ENCODE data around the gene SLF2.

Gene SLF2

GRCh38 chr10:100887761-100888296 lies 24.9 kb upstream of the SLF2 start:
- H3K27ac ChIP-seq = no peak overlapping the region
- TF ChIP-seq CTCF (conservative IDR thresholded peaks at IDR 0.05) = no peak
- TF ChIP-seq ZFX (IDR thresholded peaks at IDR 0.05) = no peak

GRCh38 chr10:100888957-100889356 lies 23.8 kb upstream of the SLF2 start:
- no peak overlapping the region for H3K27ac ChIP-seq
- TF ChIP-seq CTCF (conservative IDR thresholded peaks at IDR 0.05) (peak; percentile 30), ZFX (IDR thresholded peaks at IDR 0.05) (no peak)

GRCh38 chr10:100889546-100889945 lies 23.2 kb upstream of the SLF2 start:
- TF ChIP-seq CTCF (conservative IDR thresholded peaks at IDR 0.05) (no peak), ZFX (IDR thresholded peaks at IDR 0.05) (no peak)
- H3K27ac ChIP-seq = no peak overlapping the region

- TF ChIP-seq CTCF (conservative IDR thresholded peaks at IDR 0.05) (no peak), ZFX (IDR thresholded peaks at IDR 0.05) (no peak)
- no peak overlapping the region for H3K27ac ChIP-seq
These were observed 22.6 kb upstream of the SLF2 start for GRCh38 chr10:100890141-100890672.

GRCh38 chr10:100890673-100891317 lies 22.0 kb upstream of the SLF2 start:
- H3K27ac ChIP-seq = no peak overlapping the region
- TF ChIP-seq CTCF (conservative IDR thresholded peaks at IDR 0.05) (no peak), ZFX (IDR thresholded peaks at IDR 0.05) (no peak)

- TF ChIP-seq CTCF (conservative IDR thresholded peaks at IDR 0.05) (no peak), ZFX (IDR thresholded peaks at IDR 0.05) (no peak)
- H3K27ac ChIP-seq = no peak overlapping the region
These were observed 18.7 kb upstream of the SLF2 start for GRCh38 chr10:100894033-100894432.

GRCh38 chr10:100894589-100895294 lies 18.0 kb upstream of the SLF2 start:
- TF ChIP-seq CTCF (conservative IDR thresholded peaks at IDR 0.05) = no peak
- TF ChIP-seq ZFX (IDR thresholded peaks at IDR 0.05) = no peak
- no peak overlapping the region for H3K27ac ChIP-seq

All from C4-2B (cell line).